Left kidney (tissue), 2 donors: ENCODE results near the gene OR6A2. TPM values are rescaled to one million over a fixed set of nuclear protein-coding genes. Genes with fewer than 3 reads are reported as not detected.
A peak's percentile ranks its signal among the peaks of the same experiment; 100 is the strongest.

Experiments used
- DNase-seq: peaks from one replicate; pipeline ENCODE4 v3.0.0-alpha.2; 2013
- polyA plus RNA-seq: library from polyadenylated mRNA; unstranded; fragments of 120-200 nt; gene quantifications from one replicate; pipeline ENCODE4 v1.2.1, GENCODE V29; 2013; ENCODE audit not compliant: insufficient read length

OR6A2 gene
- polyA plus RNA-seq, 1 donor = 0.07 TPM

DNA sequence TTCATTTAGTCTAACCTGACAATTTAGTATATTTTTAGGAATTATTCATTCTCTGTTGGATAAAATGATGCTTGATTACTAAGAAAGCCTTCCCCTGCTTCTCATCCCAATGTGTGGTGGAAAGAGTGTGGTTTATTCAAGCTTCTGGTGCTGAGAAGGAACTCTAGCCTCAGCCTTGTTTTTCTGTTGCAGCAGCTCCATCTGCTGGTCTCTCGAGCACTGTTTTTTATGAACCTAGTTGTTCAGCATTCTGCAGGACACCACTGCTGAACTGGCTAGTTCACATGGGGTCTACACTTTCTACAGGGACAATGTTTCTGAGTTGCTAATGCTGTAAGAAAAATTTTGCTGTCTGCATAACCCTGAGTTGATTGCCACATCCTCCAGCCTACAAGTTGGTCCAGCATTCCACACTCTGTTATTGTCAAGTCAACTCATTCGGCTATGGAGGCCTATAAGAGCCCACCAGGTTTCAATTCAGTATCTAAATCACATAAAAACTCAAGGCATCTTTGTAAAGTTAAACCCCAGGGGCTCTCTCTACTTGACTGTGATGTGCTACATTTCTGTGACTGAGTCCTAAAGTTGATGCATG is 42.0 kb downstream of the OR6A2 start:
- DNase-seq = peak; percentile 63

DNA sequence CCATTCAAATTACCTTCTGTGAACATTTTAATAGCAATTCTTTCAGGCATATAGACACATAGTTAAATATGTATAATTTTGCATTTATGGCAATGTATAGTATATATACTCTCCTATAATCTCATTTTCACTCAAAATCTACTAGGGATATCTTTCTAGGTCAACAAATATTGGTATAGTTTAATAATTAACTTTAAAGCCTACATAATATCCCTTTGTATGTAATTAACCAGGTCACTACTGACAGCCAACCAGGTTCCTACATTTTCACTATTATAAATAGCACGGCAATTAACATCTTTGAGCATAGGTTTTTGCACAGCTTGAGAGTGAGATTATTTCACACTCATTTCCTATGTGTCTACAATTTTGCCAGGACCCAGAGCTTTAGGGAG is 43.5 kb downstream of the OR6A2 start:
- DNase-seq = no peak

DNA sequence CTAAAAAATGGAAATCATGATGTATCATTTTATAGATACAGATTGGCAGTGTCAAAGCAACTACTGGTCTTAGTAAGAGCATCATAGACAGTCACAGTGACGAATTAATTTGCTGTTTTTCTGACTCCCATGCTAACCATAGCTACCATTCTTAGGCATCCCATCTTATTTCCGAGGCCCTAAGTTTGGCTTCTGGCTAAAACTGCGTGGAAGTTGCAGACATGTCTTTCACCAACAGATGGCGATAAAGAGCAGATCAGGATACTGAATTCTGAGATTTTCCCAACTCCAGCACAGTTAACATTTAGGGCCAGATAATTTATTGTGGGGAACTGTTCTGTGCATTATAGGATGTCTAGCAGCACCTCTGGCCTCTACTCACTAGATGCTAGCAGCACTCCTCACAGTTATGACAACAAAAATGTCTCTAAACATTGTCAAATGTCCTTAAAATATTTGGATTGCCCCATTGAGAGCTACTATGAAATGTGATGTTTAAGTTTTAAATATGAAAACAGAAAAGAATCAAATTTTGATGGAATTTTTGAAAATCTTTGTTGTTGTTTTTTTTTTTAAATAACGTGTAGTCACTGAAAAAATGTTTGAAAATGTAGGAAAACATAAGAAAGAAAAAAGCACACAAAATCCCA is 44.1 kb downstream of the OR6A2 start:
- peak; percentile 41 for DNase-seq

DNA sequence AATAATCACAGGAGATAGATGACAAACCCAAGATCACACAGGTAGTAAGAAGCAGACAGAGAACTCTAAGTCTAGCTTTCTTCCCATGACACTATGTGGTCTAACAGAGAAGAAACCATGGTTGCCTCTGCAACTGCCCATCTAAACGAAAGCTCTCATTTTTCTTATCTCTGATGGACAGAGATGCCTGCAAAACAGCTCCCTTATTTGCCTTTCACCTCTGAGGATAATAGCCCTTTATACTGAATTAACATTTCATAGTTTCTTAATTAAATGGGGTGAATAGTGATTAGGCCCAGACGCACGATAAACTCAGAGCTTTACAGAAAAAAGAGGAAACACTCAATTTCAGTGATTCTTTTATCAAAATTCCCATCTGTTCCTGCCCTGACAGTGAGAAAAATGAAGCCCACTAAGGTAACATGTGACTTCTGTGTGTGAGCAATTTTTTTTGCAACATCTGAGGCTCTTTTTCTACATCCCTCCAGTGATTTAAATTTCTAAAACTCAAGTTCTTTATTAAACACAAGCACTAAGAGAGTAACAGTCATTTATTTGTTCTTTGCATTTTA is 52.3 kb downstream of the OR6A2 start:
- no peak for DNase-seq

DNA sequence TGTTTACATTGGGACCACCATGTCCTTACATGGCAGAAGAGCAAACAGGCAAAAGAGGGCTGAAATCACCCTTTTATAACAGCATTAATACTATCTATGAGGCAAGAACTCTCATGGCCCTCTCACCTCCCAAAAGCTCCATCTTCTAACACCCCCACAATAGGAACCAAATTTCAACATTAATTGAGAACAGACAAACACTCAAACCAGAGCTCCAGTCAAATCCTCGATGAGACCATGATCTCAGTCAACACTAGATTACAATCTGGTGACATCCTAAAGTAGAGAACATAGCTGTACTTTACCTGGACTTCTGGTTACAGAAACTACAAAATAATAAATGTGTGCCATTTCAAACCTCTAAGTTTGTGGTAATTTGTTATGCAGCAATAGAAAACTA is 52.9 kb downstream of the OR6A2 start:
- no peak for DNase-seq

DNA sequence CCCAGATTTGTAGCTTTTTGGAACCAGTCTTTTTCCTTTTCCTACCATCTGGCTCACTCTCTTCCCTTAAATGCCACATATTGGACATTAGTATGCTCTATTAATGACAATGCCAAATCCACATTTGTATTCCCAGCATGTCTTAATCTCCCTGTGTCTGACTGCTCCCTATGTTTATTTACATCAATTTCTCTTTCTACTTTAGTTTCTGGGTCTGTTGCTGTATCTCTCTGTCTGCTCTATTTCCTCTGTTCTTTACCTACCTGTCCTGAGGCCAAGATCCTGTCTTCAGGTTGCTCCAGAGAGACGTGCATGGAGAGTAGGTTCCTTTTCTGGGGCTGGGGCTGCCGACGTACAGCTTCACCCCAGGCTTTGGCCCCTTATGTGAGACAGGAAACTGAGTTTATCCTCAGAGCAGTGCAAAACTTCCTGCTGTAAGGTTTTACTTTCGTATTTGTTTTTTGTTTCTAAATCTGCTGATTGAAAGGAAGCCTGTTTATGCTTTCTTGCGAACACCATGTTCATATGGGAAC is 53.3 kb downstream of the OR6A2 start:
- no peak for DNase-seq

DNA sequence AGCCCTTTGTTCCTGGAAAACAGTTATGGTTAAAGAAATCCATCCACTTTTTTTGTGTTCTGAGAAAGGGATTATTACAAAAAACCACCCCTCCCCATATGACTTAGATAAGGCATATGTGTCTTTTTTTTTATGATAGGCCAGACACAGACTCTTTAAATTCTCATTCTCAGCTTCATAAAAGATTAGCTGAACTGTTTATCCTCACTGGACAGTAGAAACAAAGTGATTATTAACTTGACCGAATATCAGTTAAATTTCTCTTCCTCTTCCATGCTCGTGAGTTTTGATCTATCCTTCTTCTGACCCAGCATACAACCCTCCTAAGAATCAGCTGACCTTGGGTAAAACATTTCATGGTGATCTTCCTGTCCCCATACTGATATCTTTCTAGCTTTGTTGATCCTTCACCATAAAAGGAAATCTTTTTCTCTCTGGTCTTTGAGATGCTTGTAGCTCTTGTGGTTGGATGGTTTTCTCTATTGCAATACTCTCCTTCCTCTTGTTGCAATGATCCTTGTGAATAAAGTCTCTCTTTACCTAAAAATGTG is 53.9 kb downstream of the OR6A2 start:
- no peak for DNase-seq

DNA sequence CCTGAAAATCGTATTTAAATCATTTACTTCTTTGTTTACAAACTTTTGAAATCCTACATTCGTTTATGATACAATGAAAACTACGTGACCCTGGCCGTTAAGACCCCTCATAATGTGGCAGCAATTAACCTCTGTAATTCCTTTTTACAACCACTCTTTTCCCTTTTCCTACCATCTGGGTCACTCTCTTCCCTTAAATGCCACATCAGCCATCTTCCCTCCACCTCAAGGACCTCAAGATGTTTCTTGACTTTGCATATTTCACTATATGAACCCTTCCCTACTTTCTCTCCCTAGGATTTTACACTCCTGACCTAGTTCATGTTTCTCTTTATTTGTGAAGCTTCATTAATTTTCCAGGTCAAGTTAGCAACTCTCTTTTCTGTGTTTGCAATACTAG is 54.5 kb downstream of the OR6A2 start:
- no peak for DNase-seq

DNA sequence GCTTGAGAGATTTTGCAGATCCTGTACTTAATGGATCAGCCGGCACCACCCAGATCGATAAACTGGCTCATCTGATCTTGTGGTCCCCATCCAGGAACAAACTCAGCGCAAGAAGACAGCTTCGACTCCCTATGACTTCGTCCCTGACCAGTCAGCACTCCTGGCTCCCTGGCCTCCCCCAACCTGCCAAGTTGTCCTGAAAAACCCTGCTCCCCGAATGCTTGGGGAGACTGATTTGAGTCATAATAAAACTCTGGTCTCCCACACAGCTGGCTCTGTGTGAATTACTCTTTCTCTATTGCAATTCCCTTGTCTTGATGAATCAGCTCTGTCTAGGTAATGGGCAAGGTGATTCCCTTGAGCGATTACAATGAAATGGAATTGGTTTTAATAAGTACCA is 57.2 kb downstream of the OR6A2 start:
- no peak for DNase-seq

Other genes starting within 250 kb of the OR6A2 start
- 21.2 TPM for gene RRP8, start 196.1 kb downstream of the OR6A2 start, polyA plus RNA-seq
- 145 TPM for gene ILK, start 195.9 kb downstream of the OR6A2 start, polyA plus RNA-seq
- gene TAF10, start 187.5 kb downstream of the OR6A2 start, polyA plus RNA-seq = 67.1 TPM
- gene TPP1, start 180.3 kb downstream of the OR6A2 start, polyA plus RNA-seq = 121 TPM
- 36.1 TPM for gene DCHS1, start 143.9 kb downstream of the OR6A2 start, polyA plus RNA-seq
- 61.2 TPM for gene MRPL17, start 116.3 kb downstream of the OR6A2 start, polyA plus RNA-seq
- 0.07 TPM for gene OR2AG2, start 27.7 kb downstream of the OR6A2 start, polyA plus RNA-seq
- gene OR2AG1, start 16.7 kb downstream of the OR6A2 start, polyA plus RNA-seq = 0.10 TPM
- not detected for gene OR10A5, start 46.0 kb upstream of the OR6A2 start, polyA plus RNA-seq
- 0.08 TPM for gene OR10A2, start 63.4 kb upstream of the OR6A2 start, polyA plus RNA-seq
- gene OR10A4, start 76.9 kb upstream of the OR6A2 start, polyA plus RNA-seq = not detected
- not detected for gene OR2D2, start 92.8 kb upstream of the OR6A2 start, polyA plus RNA-seq
- not detected for gene OR2D3, start 121.3 kb upstream of the OR6A2 start, polyA plus RNA-seq
- gene ZNF215, start 126.7 kb upstream of the OR6A2 start, polyA plus RNA-seq = 4.6 TPM
- 14.0 TPM for gene ZNF214, start 220.7 kb upstream of the OR6A2 start, polyA plus RNA-seq
- 0.83 TPM for gene NLRP14, start 220.8 kb upstream of the OR6A2 start, polyA plus RNA-seq